Measurements from ENCODE around the gene MED16.
"Not testable (repeated sequence)": the region's sequence is repeated elsewhere in the genome, so short reads cannot be mapped to it uniquely, and the experiment has no call there.

DNA sequence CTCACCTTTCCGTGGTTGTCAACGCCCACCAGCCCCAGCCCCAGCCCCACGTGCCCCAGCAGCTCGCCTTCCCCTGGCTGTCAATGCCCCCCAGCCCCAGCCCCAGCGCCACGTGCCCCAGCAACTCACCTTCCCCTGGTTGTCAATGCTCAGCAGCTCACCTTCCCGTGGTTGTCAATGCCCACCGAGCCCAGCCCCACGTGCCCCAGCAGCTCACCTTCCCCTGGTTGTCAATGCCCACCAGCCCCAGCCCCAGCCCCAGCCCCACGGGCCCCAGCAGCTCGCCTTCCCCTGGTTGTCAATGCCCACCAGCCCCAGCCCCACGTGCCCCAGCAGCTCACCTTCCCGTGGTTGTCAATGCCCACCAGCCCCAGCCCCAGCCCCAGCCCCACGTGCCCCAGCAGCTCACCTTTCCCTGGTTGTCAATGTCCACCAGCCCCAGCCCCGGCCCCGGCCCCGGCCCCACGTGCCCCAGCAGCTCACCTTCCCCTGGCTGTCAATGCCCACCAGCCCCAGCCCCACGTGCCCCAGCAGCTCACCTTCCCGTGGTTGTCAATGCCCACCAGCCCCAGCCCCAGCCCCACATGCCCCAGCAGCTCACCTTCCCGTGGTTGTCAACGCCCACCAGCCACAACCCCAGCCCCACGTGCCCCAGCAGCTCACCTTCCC is 14.9 kb downstream of the MED16 start:
- TF ChIP-seq, protein P1, sequence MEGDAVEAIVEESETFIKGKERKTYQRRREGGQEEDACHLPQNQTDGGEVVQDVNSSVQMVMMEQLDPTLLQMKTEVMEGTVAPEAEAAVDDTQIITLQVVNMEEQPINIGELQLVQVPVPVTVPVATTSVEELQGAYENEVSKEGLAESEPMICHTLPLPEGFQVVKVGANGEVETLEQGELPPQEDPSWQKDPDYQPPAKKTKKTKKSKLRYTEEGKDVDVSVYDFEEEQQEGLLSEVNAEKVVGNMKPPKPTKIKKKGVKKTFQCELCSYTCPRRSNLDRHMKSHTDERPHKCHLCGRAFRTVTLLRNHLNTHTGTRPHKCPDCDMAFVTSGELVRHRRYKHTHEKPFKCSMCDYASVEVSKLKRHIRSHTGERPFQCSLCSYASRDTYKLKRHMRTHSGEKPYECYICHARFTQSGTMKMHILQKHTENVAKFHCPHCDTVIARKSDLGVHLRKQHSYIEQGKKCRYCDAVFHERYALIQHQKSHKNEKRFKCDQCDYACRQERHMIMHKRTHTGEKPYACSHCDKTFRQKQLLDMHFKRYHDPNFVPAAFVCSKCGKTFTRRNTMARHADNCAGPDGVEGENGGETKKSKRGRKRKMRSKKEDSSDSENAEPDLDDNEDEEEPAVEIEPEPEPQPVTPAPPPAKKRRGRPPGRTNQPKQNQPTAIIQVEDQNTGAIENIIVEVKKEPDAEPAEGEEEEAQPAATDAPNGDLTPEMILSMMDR (conservative IDR thresholded peaks at IDR 0.05; ENCODE audit: low read depth, low read length), result not testable (repeated sequence)
- TF ChIP-seq EZH2 (IDR thresholded peaks at IDR 0.05; ENCODE audit: low read length, unreplicated experiment); EZH2phosphoT487 (IDR thresholded peaks at IDR 0.05; ENCODE audit: borderline replicate concordance, low read length): not testable (repeated sequence)
